Lung (tissue), 12 donors: Measurements from ENCODE around the gene RNF144A. TPM values are rescaled to one million over a fixed set of nuclear protein-coding genes. Genes with fewer than 3 reads are reported as not detected.

Experiments
- ATAC-seq: fragments of 200-7000 bp; cut with Tn5 transposase; one replicate; pipeline ENCODE4 v1.9.1; 2020; ENCODE audit warnings: moderate number of reproducible peaks; ENCODE audit not compliant: insufficient read depth, low FRiP score
- DNase-seq, 3 donors: peaks; one replicate each; pipeline ENCODE4 v3.0.0-alpha.2; 2013 to 2017
- H3K27ac ChIP-seq, 2 donors: one replicate each; pipeline ENCODE4 v1.5.1; 2013; ENCODE audit warnings: mild to moderate bottlenecking in 2 of 2, moderate library complexity in 2 of 2, control low read depth in 1 of 2, inconsistent platforms in 1 of 2, low read depth in 1 of 2, low read length in 1 of 2
- H3K27me3 ChIP-seq, 3 donors: one replicate each; pipeline ENCODE4 v1.5.1; 2013; ENCODE audit warnings: low read length in 2 of 3; ENCODE audit not compliant: control insufficient read depth in 3 of 3, insufficient read depth in 3 of 3
- H3K36me3 ChIP-seq, 4 donors: one replicate each; pipeline ENCODE4 v1.5.1; 2013; ENCODE audit warnings: low read length in 4 of 4, mild to moderate bottlenecking in 1 of 4, moderate library complexity in 1 of 4; ENCODE audit not compliant: control insufficient read depth in 4 of 4, insufficient read depth in 4 of 4
- H3K4me1 ChIP-seq, 5 donors: one replicate each; pipeline ENCODE4 v1.5.1; 2013; ENCODE audit warnings: low read length in 5 of 5, mild to moderate bottlenecking in 2 of 5, moderate library complexity in 1 of 5; ENCODE audit not compliant: control insufficient read depth in 5 of 5, insufficient read depth in 5 of 5
- H3K4me3 ChIP-seq: one replicate; pipeline ENCODE4 v1.5.1; 2013; ENCODE audit warnings: mild to moderate bottlenecking, control low read depth, moderate library complexity
- H3K9ac ChIP-seq, 2 donors: one replicate each; pipeline ENCODE4 v1.5.1; 2013; ENCODE audit warnings: low read length in 2 of 2, control low read depth in 1 of 2; ENCODE audit not compliant: insufficient read depth in 1 of 2
- H3K9me3 ChIP-seq, 4 donors: one replicate each; pipeline ENCODE4 v1.5.1; 2013; ENCODE audit warnings: low read length in 3 of 4, mild to moderate bottlenecking in 1 of 4, moderate library complexity in 1 of 4; ENCODE audit not compliant: control insufficient read depth in 4 of 4, insufficient read depth in 3 of 4
- WGBS, 2 donors: extraction: QIAGEN DNeasy Blood & Tissue Kit; methylation state at CpG; one replicate each; pipeline ENCODE4 v1.1.7; 2013; 5-methylcytosine and 5-hydroxymethylcytosine counted together
- polyA plus RNA-seq, 2 donors: library from polyadenylated mRNA; stranded (reverse); fragments of 200-250 nt; gene quantifications; one replicate each; pipeline ENCODE4 v1.2.1, GENCODE V29; 2013
- total RNA-seq, 2 donors: library from RNA; depleted of rRNA in 1 of 2; stranded (reverse); fragments of >200 nt in 1 of 2; gene quantifications; one replicate each; pipeline ENCODE4 v1.2.1, GENCODE V29; 2014 to 2021
- TF ChIP-seq, protein P1 (sequence below): IDR thresholded peaks from 2 replicates; pipeline ENCODE4 v1.5.1; 2012; ENCODE audit warnings: mild to moderate bottlenecking; ENCODE audit errors: control extremely low read depth, extremely low read depth
- donor health status: control.
- donor health status: control.
- donor health status: Bipolar disorder and iron deficiency.
- donor health status: healthy.
- donor health status: DM: yes; HTN: yes; CAD: no.

Gene RNF144A
- total and polyA plus RNA-seq, 4 donors, result 2.7 to 25.3 (median 5.8) TPM

DNA sequence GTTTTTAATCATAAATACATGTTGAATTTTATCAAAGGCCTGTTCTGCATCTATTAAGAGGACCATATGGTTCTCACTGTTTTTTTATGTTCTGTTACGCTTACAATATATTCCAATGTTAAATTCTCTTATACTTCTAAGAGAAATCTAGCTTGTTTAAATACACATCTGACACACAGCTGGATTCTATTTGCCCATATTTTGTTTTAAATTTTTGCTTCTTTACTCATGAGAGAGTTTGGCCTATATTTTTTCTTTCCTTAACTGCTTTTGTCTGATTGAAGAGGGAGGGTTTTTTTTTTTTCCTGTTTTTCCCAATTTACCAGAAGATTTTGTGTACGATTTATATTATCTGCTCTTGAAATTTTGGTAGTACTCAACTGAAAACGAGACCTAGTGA is 34.9 kb downstream of the RNF144A start:
- DNase-seq, result no peak
- Histone ChIP-seq H3K9me3 (no peaks in the 10 kb centered on the region), H3K4me3 (no peak overlapping the region), H3K27me3 (no peaks in the 10 kb centered on the region), H3K36me3 (no peaks in the 10 kb centered on the region), H3K27ac (no peak overlapping the region), H3K4me1 (peaks cover 0 to 14% (median 8%) of the 10 kb centered on the region in 5 donors), H3K9ac (no peak overlapping the region)
- ATAC-seq, result no peak
- WGBS, 2 donors, result 64 to 99% methylated on average over 3 of the region's 3 CpGs
- TF ChIP-seq, protein P1, sequence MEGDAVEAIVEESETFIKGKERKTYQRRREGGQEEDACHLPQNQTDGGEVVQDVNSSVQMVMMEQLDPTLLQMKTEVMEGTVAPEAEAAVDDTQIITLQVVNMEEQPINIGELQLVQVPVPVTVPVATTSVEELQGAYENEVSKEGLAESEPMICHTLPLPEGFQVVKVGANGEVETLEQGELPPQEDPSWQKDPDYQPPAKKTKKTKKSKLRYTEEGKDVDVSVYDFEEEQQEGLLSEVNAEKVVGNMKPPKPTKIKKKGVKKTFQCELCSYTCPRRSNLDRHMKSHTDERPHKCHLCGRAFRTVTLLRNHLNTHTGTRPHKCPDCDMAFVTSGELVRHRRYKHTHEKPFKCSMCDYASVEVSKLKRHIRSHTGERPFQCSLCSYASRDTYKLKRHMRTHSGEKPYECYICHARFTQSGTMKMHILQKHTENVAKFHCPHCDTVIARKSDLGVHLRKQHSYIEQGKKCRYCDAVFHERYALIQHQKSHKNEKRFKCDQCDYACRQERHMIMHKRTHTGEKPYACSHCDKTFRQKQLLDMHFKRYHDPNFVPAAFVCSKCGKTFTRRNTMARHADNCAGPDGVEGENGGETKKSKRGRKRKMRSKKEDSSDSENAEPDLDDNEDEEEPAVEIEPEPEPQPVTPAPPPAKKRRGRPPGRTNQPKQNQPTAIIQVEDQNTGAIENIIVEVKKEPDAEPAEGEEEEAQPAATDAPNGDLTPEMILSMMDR, result no peak

DNA sequence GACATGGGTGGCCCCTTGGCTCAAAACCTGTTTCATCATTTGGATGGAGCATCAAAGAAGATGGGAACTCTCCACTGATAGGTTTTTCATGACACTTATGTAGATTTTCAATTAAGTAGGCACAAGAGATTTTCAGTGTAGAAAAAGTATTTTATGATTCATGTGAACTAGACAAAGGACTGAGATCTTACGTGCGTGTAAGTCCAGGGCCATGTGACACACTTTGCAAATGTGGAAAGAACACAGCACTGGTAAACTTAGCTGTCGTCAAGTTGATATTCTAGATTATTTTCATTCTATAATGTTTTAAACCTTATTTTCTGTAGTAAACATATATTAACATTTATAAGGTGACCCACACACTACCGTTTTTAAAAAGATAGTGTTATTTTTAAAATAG is 37.4 kb downstream of the RNF144A start:
- TF ChIP-seq, protein P1, result no peak
- H3K27me3 ChIP-seq, result no peaks in the 10 kb centered on the region
- no peak overlapping the region for H3K4me3 ChIP-seq
- no peaks in the 10 kb centered on the region for H3K36me3 ChIP-seq
- 86 to 90% methylated on average over 4 of the region's 4 CpGs for WGBS, 2 donors
- DNase-seq, result no peak
- no peak overlapping the region for H3K9ac ChIP-seq
- H3K4me1 ChIP-seq, result peaks cover 0 to 14% (median 7%) of the 10 kb centered on the region in 5 donors
- H3K9me3 ChIP-seq, result no peaks in the 10 kb centered on the region
- H3K27ac ChIP-seq, result no peak overlapping the region
- no peak for ATAC-seq

GRCh38 chr2:6955511-6956136 is 38.4 kb downstream of the RNF144A start:
- DNase-seq (no peak), ATAC-seq (no peak)
- Histone ChIP-seq H3K27me3 (no peaks in the 10 kb centered on the region), H3K9ac (no peak overlapping the region), H3K27ac (no peak overlapping the region), H3K4me1 (peaks cover 3 to 14% (median 8%) of the 10 kb centered on the region in 5 donors), H3K9me3 (no peaks in the 10 kb centered on the region), H3K36me3 (no peaks in the 10 kb centered on the region), H3K4me3 (no peak overlapping the region)
- TF ChIP-seq, protein P1, result no peak
- 53 to 87% methylated on average over 2 of the region's 2 CpGs for WGBS, 2 donors

- no peaks in the 10 kb centered on the region for H3K27me3 ChIP-seq
- H3K9me3 ChIP-seq, result no peaks in the 10 kb centered on the region
- WGBS, 2 donors, result 89 to 94% methylated on average over 3 of the region's 3 CpGs
- no peak overlapping the region for H3K27ac ChIP-seq
- TF ChIP-seq, protein P1, result no peak
- DNase-seq (no peak), ATAC-seq (no peak)
- H3K36me3 ChIP-seq, result no peaks in the 10 kb centered on the region
- peaks cover 6 to 14% (median 12%) of the 10 kb centered on the region in 5 donors for H3K4me1 ChIP-seq
- H3K9ac ChIP-seq, result no peak overlapping the region
- no peak overlapping the region for H3K4me3 ChIP-seq
Observed at GRCh38 chr2:6956566-6956965, 39.4 kb downstream of the RNF144A start.
